GM19463 (cell line): ENCODE results near the gene BAZ2B.
"Not testable (repeated sequence)": the region's sequence is repeated elsewhere in the genome, so short reads cannot be mapped to it uniquely, and the experiment has no call there.

Source experiments
- ATAC-seq: cut with Tn5 transposase; IDR thresholded peaks from one replicate; pipeline ENCODE4 v1.9.1; 2021; ENCODE audit warnings: mild to moderate bottlenecking, moderate library complexity; ENCODE audit not compliant: unreplicated experiment

The BAZ2B gene

GRCh38 chr2:159616286-159616701, at the start of gene BAZ2B:
BAZ2B (minus strand) TSS chr2:159616548; CDS start chr2:159478719, 137,829 bp downstream.
- ATAC-seq: peak; percentile 30

GRCh38 chr2:159661286-159661685, 44.9 kb upstream of the BAZ2B start:
- ATAC-seq: no peak

GRCh38 chr2:159658881-159659873, 42.8 kb upstream of the BAZ2B start:
- ATAC-seq: peak; percentile 41

- no peak for ATAC-seq
Measured at GRCh38 chr2:159653962-159654361, 37.6 kb upstream of the BAZ2B start.

- ATAC-seq: no peak
Measured at GRCh38 chr2:159651884-159652283, 35.5 kb upstream of the BAZ2B start.

- ATAC-seq: no peak
Measured at GRCh38 chr2:159650574-159650973, 34.2 kb upstream of the BAZ2B start.

GRCh38 chr2:159648643-159649042, 32.3 kb upstream of the BAZ2B start:
- ATAC-seq: no peak

- ATAC-seq: no peak
Measured at GRCh38 chr2:159647667-159648066, 31.3 kb upstream of the BAZ2B start.

- no peak for ATAC-seq
Measured at GRCh38 chr2:159640176-159640575, 23.8 kb upstream of the BAZ2B start.

GRCh38 chr2:159639712-159640111, 23.4 kb upstream of the BAZ2B start:
- ATAC-seq: no peak

GRCh38 chr2:159639071-159639470, 22.7 kb upstream of the BAZ2B start:
- ATAC-seq: no peak

GRCh38 chr2:159637988-159638501, 21.7 kb upstream of the BAZ2B start:
- ATAC-seq: no peak

GRCh38 chr2:159637240-159637639, 20.9 kb upstream of the BAZ2B start:
- ATAC-seq: no peak

GRCh38 chr2:159635006-159635789, 18.9 kb upstream of the BAZ2B start:
- ATAC-seq: no peak

GRCh38 chr2:159633219-159633618, 16.9 kb upstream of the BAZ2B start:
- ATAC-seq: no peak

GRCh38 chr2:159625628-159626027, 9.3 kb upstream of the BAZ2B start:
- not testable (repeated sequence) for ATAC-seq

- ATAC-seq: no peak
Measured at GRCh38 chr2:159623436-159623835, 7.1 kb upstream of the BAZ2B start.

- no peak for ATAC-seq
Measured at GRCh38 chr2:159622966-159623365, 6.6 kb upstream of the BAZ2B start.

- ATAC-seq: no peak
Measured at GRCh38 chr2:159620796-159621195, 4.4 kb upstream of the BAZ2B start.

- no peak for ATAC-seq
Measured at GRCh38 chr2:159617646-159618045, 1.3 kb upstream of the BAZ2B start.

GRCh38 chr2:159617100-159617499, 752 bp upstream of the BAZ2B start:
- no peak for ATAC-seq
